HG03060 (cell line): Measurements from ENCODE around the gene EMP2.

Experiments
- ATAC-seq: cut with Tn5 transposase; IDR thresholded peaks from one replicate; pipeline ENCODE4 v1.9.1; 2021; ENCODE audit warnings: low read depth, moderate number of reproducible peaks; ENCODE audit not compliant: unreplicated experiment

The EMP2 gene

DNA sequence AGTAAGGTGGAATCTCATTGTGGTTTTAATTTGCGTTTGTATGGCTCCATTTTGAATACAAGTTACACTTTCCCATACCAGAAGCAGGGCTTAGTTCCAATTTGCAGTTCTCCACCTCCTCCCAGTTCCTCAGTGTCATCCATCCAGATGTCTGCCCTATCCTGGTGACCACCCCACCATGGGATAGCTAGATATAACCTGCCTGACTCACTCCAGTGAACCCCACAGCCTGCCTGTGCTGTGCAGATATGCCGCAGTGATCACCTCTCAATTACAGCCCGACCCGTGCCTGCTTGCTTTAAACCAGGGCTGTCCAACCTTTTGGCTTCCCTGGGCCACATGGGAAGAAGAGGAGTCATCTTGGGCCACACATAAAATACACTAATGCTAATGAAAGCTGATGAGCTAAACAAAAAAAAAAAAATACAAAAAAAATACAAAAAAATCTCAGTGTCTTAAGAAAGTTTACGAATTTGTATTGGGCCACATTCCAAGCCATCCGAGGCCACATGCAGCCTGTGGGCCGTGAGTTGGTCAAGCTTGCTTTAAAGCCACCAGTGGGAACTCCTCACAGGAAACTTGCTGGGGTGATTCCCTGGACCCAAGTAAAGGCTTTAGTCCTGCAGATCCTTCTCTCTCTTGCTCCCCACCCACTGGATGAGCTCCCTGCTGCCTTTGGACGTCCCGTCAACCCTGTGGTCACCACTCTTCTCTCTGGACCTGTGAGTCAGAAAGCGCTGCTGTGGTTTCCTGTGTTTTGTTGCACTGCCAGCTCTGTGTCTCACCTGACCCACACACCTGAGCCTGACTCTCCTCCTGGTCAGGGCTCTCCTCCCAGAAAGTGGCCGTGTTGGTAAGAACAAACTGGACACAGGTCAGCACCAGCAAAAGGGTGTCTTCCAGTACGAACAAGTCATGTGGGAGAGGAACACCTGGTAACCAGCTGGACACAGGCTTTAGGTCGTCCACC is 83.0 kb downstream of the EMP2 start:
- ATAC-seq = no peak

DNA sequence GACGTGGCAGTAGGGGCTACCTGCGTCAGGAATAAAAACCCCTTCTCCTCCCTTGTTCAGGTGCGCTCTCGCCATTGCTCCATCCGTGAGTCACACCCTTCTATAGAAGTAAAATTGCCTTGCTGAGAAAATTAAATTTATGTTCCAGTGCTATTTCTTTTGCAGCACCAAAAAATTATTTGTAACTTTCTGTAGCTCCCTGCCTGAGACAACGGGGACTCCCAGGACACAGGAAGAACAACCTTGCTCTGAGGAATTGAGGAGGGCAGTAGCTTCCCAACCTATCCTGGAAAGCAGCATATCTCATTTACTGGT is 85.4 kb downstream of the EMP2 start:
- ATAC-seq = no peak

DNA sequence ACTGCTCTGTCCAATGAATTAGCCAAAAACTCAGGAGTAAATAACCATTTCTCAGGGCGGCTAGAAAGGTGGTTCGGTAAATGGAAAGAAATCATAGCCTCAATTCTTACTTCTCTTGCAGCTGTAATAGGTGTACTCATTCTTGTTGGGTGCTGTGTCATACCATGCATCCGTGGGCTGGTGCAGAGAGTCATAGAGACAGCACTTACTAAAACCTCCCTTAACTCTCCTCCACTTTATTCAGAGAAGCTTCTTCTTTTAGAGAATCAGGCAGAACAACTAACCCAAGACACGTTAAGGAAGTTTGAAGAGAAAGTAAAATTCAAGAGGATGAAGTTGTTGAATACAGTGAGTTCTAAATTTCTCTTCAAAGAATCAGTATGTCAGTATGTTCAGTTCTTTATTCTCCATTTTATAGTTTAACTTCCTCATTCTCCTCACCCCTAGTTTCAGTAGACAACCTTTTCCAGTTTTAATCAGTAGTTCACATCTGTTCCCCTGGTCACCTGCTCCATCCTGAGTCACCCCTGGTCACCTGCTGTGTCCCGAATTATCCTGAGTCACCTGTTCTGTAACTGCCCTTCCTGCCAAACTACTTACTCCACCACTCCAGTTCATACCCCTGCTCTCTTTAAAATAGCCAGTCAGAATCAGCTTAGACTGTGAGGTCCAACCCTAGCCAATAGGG is 85.9 kb downstream of the EMP2 start:
- ATAC-seq = no peak

DNA sequence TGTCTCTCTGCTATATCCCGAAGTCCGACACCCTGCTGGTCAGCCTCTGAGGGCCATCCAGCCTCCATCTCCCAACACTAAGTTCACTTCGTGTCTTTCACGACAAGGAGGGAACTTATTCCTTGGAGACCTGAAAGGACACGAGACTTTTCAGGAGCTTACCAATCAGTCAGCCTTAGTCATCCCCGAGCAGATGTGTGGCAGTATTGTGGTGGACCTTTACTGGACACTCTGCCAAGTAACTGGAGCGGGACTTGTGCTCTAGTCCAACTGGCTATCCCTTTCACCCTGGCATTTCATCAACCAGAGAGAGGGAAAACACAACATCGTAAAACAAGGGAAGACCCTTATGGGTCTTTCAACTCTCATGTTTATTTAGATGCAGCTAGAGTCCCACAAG is 87.1 kb downstream of the EMP2 start:
- no peak for ATAC-seq

DNA sequence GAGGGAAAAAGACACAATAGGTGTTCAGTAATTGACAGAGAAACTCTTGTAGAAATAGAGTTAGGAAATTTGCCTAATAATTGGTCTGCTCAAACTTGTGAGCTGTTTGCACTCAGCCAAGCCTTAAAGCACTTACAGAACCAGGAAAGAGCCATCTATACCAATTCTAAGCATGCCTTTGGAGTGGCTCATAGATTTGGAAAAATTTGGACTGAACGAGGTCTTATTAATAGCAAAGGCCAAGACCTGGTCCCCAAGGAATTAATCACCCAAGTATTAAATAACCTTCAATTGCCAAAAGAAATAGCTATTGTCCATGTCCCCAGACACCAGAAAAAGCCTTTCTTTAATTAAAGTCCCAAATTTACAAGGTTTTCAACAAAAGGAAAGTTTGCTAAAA is 90.3 kb downstream of the EMP2 start:
- ATAC-seq = no peak

DNA sequence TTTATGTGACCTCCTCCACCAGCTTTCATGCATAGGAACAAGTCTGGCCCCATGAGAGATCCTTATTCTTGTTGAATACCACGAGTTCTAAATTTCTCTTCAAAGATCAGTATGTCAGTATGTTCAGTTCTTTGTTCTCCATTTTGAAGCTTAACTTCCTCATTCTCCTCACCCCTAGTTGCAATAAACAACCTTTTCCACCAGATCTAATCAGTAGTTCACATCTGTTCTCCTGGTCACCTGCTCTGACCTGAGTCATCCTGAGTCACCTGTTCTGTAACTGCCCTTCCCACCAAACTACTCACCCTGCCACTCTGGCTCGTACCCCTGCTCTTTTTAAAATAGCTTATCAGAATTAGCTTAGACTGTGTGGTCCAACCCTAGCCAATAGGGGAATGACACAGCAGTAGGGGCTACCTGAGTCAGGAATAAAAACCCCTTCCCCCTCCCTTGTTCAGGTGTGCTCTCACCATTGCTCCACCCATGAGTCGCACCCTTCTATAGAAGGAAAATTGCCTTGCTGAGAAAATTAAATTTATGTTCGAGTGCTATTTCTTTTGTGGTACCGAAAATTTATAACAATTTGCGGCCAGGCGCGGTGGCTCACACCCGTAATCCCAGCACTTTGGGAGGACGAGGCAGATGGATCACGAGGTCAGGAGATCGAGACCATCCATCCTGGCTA is 94.6 kb downstream of the EMP2 start:
- ATAC-seq = no peak

DNA sequence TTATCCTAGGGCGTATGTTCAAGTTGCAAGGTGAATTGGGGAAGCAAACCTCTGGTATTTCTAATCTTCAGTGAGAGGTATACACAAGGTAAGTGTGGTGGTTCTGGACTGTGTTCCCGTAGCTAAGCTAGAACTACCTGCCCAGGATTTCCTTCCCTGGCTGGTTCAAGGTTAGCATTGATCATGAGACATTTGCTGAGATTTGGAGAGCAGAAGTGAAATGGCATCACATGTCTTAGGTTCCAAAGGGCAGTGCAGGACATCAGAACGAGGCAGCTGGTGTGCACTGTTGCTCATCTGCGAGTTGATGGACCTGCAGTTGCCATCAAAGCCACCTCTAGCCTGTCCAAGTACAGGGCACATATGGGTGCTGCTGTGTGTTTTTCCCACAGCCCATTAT is 95.2 kb downstream of the EMP2 start:
- no peak for ATAC-seq

DNA sequence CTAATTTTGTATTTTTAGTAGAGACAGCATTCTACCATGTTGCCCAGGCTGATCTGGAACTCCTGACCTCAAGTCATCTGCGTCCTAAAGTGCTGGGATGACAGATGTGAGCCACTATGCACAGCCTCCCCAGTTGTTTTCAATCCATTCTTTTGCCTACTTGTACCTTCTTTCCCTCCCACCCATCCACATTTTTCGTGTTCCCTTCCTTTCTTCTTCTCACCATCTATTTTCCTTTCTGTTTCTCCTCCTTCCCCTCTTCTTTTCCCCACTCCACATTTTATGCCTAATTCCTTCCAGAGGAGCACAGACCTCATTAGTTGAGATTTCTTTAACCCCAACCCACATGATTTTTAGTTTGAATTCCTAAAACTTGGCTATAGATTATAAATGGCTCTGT is 100.2 kb downstream of the EMP2 start:
- no peak for ATAC-seq
